GM21717 (cell line): Measurements from ENCODE around the gene TFAP2D.

ENCODE experiments used
- ATAC-seq: cut with Tn5 transposase; IDR thresholded peaks from one replicate; pipeline ENCODE4 v1.9.1; 2021; ENCODE audit warnings: mild to moderate bottlenecking, moderate library complexity; ENCODE audit not compliant: unreplicated experiment

TFAP2D gene

DNA sequence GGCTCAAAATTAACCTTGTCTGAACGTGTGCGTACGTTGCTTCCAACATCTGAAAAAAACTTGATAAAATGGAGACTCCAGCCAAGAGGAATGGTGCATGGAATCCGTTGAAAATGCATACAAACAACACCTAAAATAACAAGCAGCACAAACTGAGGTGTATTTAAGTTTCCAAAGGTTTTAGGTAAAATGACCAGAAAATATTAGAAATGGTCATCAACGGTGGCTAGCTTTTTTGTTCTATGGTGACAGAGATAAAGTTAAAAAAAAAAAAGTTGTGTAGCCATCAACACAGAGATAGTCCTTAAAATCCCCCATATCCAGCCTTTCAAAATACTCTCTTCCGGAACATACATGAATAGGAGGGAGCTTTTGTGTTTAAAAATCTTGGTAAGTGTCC lies 104.7 kb downstream of the TFAP2D start:
- ATAC-seq: no peak

GRCh38 chr6:50818673-50819072 lies 105.3 kb downstream of the TFAP2D start, which contains the start of gene TFAP2B:
Gene TFAP2B, plus strand, starts transcription at chr6:50818871. Its CDS starts 21 bp downstream, at chr6:50818892.
- no peak for ATAC-seq

DNA sequence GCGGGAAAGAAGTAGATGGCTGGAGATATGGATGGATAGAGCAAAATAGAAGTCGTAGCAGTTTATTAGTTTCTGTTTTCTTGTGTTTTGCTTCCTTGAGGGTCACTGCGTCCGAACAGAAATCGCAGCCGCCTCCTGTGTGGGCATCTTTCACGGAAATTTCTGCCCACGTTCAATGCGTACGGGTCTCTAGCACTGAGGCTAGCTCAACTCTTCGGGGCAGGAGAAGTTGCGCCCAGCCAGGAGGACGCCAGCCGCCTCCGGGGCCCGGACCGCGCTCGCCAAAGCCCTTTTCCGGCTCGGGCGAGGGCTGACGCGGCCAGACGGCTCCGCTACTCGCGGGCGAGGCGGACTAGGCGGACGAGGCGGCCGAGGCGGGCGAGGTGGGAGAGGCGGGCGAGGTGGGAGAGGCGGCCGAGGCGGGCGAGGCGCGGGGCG lies 106.2 kb downstream of the TFAP2D start:
- ATAC-seq: no peak

DNA sequence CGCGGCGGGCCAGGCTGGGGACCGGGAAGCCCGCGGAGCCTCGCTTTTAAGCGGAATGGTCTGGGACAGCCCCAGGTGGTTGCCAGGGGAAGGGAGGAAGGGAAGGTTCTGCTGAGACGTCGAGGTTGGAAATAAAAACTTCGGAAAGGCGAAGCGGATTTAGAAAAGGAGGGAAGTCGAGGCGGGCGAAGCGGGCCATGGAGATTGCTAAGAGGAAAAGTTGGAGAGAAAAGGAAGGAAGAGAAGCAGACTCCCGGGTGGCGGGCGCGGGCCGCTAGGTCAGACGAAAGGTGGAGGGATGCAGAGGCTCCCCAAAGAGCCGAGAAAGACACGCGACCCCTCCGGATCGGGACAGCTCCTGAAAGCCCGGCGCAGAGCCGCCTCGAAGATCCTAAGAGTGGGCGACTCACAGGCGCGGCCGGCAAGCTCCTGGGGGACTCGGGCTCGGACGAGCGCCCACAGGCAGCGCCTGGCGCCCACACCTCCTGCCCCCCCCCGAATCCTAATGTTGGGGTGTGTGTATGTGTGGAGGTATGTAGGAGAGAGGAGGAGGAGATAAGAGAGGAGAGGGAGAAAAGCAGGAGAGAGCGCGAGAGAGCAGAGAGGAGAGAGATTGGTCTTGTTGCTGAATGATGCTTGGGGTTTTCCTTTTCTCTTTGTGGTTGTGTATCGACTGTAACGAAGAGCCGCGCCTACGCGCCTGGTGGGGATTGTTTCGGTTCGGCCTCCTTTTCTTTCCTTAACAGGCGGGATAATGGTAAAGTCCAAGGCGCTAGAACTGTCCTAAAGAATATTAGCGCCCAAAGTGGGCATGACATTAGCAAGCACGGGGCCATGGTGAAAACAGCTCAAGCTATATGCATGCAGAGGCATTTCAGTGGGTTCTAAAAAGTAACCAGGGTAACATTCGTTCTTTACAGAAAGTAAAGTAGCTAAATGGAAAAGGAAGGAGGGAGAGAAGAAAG lies 106.9 kb downstream of the TFAP2D start:
- no peak for ATAC-seq

DNA sequence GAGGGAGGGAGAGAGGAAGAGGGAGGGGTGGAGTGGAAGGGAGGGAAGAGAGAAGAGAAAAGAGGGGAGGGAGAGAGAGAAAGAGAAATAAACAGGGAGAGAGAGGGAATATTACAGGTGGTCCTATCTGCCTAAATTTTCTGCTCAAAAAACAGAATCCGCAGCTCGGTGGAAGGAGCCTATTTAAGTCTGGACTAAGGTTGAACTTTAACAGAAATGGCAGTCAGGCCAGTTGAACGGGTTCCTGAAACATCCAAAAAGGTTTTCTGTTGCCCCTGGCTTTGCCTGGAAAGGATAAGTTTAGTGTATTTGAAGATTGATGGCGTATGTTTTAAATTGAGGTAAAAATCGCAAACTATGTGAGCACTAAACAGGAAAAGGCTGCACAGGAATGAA lies 107.5 kb downstream of the TFAP2D start:
- no peak for ATAC-seq

- no peak for ATAC-seq
These were observed 108.2 kb downstream of the TFAP2D start for GRCh38 chr6:50821441-50822077.

- ATAC-seq: no peak
These were observed 108.8 kb downstream of the TFAP2D start for GRCh38 chr6:50822078-50822476.
